Suprapubic skin (tissue), 4 donors: ENCODE measurements around the gene ZNF280A. TPM values are rescaled to one million over a fixed set of nuclear protein-coding genes. Genes with fewer than 3 reads are reported as not detected.

Experiments
- DNase-seq, 2 donors: peaks; one replicate each; pipeline ENCODE4 v3.0.0-alpha.2; 2019; ENCODE audit warnings: low spot score in 2 of 2
- H3K27ac ChIP-seq: fragments of 200-600 bp; sonication (generic); one replicate; pipeline ENCODE4 v1.5.1; 2019
- H3K27me3 ChIP-seq: fragments of 200-600 bp; sonication (generic); one replicate; pipeline ENCODE4 v1.5.1; 2019
- H3K36me3 ChIP-seq: fragments of 200-600 bp; sonication (generic); one replicate; pipeline ENCODE4 v1.5.1; 2019
- H3K4me1 ChIP-seq: fragments of 200-600 bp; sonication (generic); one replicate; pipeline ENCODE4 v1.5.1; 2019
- H3K4me3 ChIP-seq: fragments of 200-600 bp; sonication (generic); one replicate; pipeline ENCODE4 v1.5.1; 2019; ENCODE audit warnings: mild to moderate bottlenecking
- H3K9me3 ChIP-seq: fragments of 200-600 bp; sonication (generic); one replicate; pipeline ENCODE4 v1.5.1; 2019
- CTCF ChIP-seq, 2 donors: fragments of 200-600 bp in 1 of 2; fragments of 450-650 bp in 1 of 2; sonication (generic) in 1 of 2; IDR thresholded peaks; one replicate each; pipeline ENCODE4 v1.5.1; 2016 to 2019; ENCODE audit warnings: antibody characterized with exemption in 2 of 2, mild to moderate bottlenecking in 1 of 2, moderate library complexity in 1 of 2
- EP300 ChIP-seq: sonication (generic); formaldehyde crosslinking; IDR thresholded peaks from one replicate; pipeline ENCODE4 v1.6.1; 2017; ENCODE audit warnings: antibody characterized with exemption
- POLR2A ChIP-seq, 2 donors: fragments of 450-650 bp; IDR thresholded peaks; one replicate each; pipeline ENCODE4 v1.6.1; 2017; ENCODE audit warnings: antibody characterized with exemption in 2 of 2, mild to moderate bottlenecking in 2 of 2, moderate library complexity in 2 of 2
- POLR2AphosphoS5 ChIP-seq, 3 donors: sonication (generic); formaldehyde crosslinking; IDR thresholded peaks; one replicate each; pipeline ENCODE4 v1.6.1; 2017; ENCODE audit warnings: antibody characterized with exemption in 3 of 3
- WGBS: methylation state at CpG from one replicate; pipeline ENCODE4 v1.1.5; 2018; 5-methylcytosine and 5-hydroxymethylcytosine counted together
- total RNA-seq, 4 donors: library from RNA; depleted of rRNA; stranded (reverse); fragments of >200 nt; gene quantifications; one replicate each; pipeline ENCODE4 v1.1.0, GENCODE V29; 2016

ZNF280A gene
- total RNA-seq, 4 donors from 2014 or later = not detected

- WGBS = 92% methylated on average over 2 of the region's 2 CpGs
- Histone ChIP-seq H3K36me3 (no peaks in the 10 kb centered on the region), H3K27me3 (peaks cover 5% of the 10 kb centered on the region), H3K4me1 (no peaks in the 10 kb centered on the region), H3K27ac (no peak overlapping the region), H3K4me3 (no peak overlapping the region), H3K9me3 (no peaks in the 10 kb centered on the region)
- TF ChIP-seq CTCF (IDR thresholded peaks at IDR 0.05) (no peak), POLR2A (IDR thresholded peaks at IDR 0.05) (no peak), POLR2AphosphoS5 (IDR thresholded peaks at IDR 0.05) (no peak), EP300 (no peak)
- no peak for DNase-seq
Observed at GRCh38 chr22:22545084-22545483, 25.0 kb upstream of the ZNF280A start.

GRCh38 chr22:22538226-22538989 is 18.3 kb upstream of the ZNF280A start:
- no peak for DNase-seq
- Histone ChIP-seq H3K27me3 (peaks cover 8% of the 10 kb centered on the region), H3K36me3 (no peaks in the 10 kb centered on the region), H3K9me3 (no peaks in the 10 kb centered on the region), H3K27ac (no peak overlapping the region), H3K4me1 (no peaks in the 10 kb centered on the region), H3K4me3 (no peak overlapping the region)
- 72% methylated on average over 7 of the region's 7 CpGs for WGBS
- TF ChIP-seq EP300 (no peak), POLR2AphosphoS5 (IDR thresholded peaks at IDR 0.05) (no peak), POLR2A (IDR thresholded peaks at IDR 0.05) (no peak), CTCF (IDR thresholded peaks at IDR 0.05) (no peak)

- H3K36me3 ChIP-seq = no peaks in the 10 kb centered on the region
- H3K4me3 ChIP-seq = no peak overlapping the region
- WGBS = 36% methylated on average over 1 of the region's 1 CpG
- H3K27ac ChIP-seq = no peak overlapping the region
- TF ChIP-seq POLR2AphosphoS5 (IDR thresholded peaks at IDR 0.05) = no peak
- no peak for TF ChIP-seq CTCF (IDR thresholded peaks at IDR 0.05)
- no peak for TF ChIP-seq EP300
- no peak for TF ChIP-seq POLR2A (IDR thresholded peaks at IDR 0.05)
- no peaks in the 10 kb centered on the region for H3K4me1 ChIP-seq
- H3K27me3 ChIP-seq = peaks cover 9% of the 10 kb centered on the region
- no peaks in the 10 kb centered on the region for H3K9me3 ChIP-seq
- no peak for DNase-seq
Observed at GRCh38 chr22:22536916-22537315, 16.8 kb upstream of the ZNF280A start.

- 86% methylated on average over 6 of the region's 6 CpGs for WGBS
- DNase-seq = no peak
- H3K4me1 ChIP-seq = no peaks in the 10 kb centered on the region
- no peaks in the 10 kb centered on the region for H3K9me3 ChIP-seq
- TF ChIP-seq EP300 (no peak), POLR2AphosphoS5 (IDR thresholded peaks at IDR 0.05) (no peak), POLR2A (IDR thresholded peaks at IDR 0.05) (no peak), CTCF (IDR thresholded peaks at IDR 0.05) (no peak)
- H3K27ac ChIP-seq = no peak overlapping the region
- H3K27me3 ChIP-seq = peaks cover 12% of the 10 kb centered on the region
- no peak overlapping the region for H3K4me3 ChIP-seq
- H3K36me3 ChIP-seq = no peaks in the 10 kb centered on the region
Observed at GRCh38 chr22:22536515-22536914, 16.4 kb upstream of the ZNF280A start.

GRCh38 chr22:22535662-22536061 is 15.6 kb upstream of the ZNF280A start:
- no peak overlapping the region for H3K27ac ChIP-seq
- H3K9me3 ChIP-seq = no peaks in the 10 kb centered on the region
- DNase-seq = no peak
- peaks cover 9% of the 10 kb centered on the region for H3K27me3 ChIP-seq
- 84% methylated on average over 3 of the region's 3 CpGs for WGBS
- H3K36me3 ChIP-seq = no peaks in the 10 kb centered on the region
- TF ChIP-seq CTCF (IDR thresholded peaks at IDR 0.05) (no peak), POLR2AphosphoS5 (IDR thresholded peaks at IDR 0.05) (no peak), EP300 (no peak), POLR2A (IDR thresholded peaks at IDR 0.05) (no peak)
- no peak overlapping the region for H3K4me3 ChIP-seq
- no peaks in the 10 kb centered on the region for H3K4me1 ChIP-seq
